Loucy (cell line): ENCODE results near the gene NDUFA8.
A peak's percentile ranks its signal among the peaks of the same experiment; 100 is the strongest.

Experiments used
- H2AFZ ChIP-seq: fragments of 200-600 bp; sonication (generic); 2 replicates; pipeline ENCODE4 v1.6.0; 2016; ENCODE audit warnings: antibody characterized with exemption, mild to moderate bottlenecking, low read length, moderate library complexity
- H3F3A ChIP-seq: fragments of 200-600 bp; 2 replicates; pipeline ENCODE4 v1.6.0; 2016; ENCODE audit warnings: antibody characterized with exemption, low read depth, mild to moderate bottlenecking
- H3K27me3 ChIP-seq: fragments of 200-600 bp; sonication (generic); 2 replicates; pipeline ENCODE4 v1.6.1; 2014; ENCODE audit warnings: low read length, mild to moderate bottlenecking; ENCODE audit not compliant: insufficient read depth, poor library complexity, severe bottlenecking
- H3K36me3 ChIP-seq: fragments of 200-600 bp; sonication (generic); 2 replicates; pipeline ENCODE4 v1.6.1; 2016; ENCODE audit warnings: low read length; ENCODE audit not compliant: insufficient read depth
- H3K4me1 ChIP-seq: fragments of 200-600 bp; sonication (generic); 2 replicates; pipeline ENCODE4 v1.5.1; 2014; ENCODE audit warnings: low read length, mild to moderate bottlenecking; ENCODE audit not compliant: insufficient read depth, poor library complexity, severe bottlenecking
- H3K4me2 ChIP-seq: fragments of 200-600 bp; sonication (generic); 2 replicates; pipeline ENCODE4 v1.6.0; 2014; ENCODE audit warnings: antibody characterized with exemption, low read length, low read depth, mild to moderate bottlenecking; ENCODE audit not compliant: poor library complexity, severe bottlenecking
- H3K4me3 ChIP-seq: fragments of 200-600 bp; sonication (generic); 2 replicates; pipeline ENCODE4 v1.5.1; 2014; ENCODE audit warnings: low read length, mild to moderate bottlenecking, mixed read lengths; ENCODE audit not compliant: poor library complexity, severe bottlenecking
- H3K79me2 ChIP-seq: fragments of 200-600 bp; sonication (generic); 2 replicates; pipeline ENCODE4 v1.6.1; 2014; ENCODE audit warnings: low read length; ENCODE audit not compliant: insufficient read depth
- H3K9ac ChIP-seq: fragments of 200-600 bp; sonication (generic); 2 replicates; pipeline ENCODE4 v1.6.0; 2014; ENCODE audit warnings: mild to moderate bottlenecking, low read depth, low read length, moderate library complexity; ENCODE audit not compliant: poor library complexity, severe bottlenecking
- H3K9me2 ChIP-seq: fragments of 200-600 bp; sonication (generic); replicated peaks from 2 replicates; pipeline ENCODE4 v1.6.1; 2016; ENCODE audit warnings: low read depth, low read length, mixed read lengths
- H3K9me3 ChIP-seq: fragments of 200-600 bp; sonication (generic); 2 replicates; pipeline ENCODE4 v1.6.1; 2014; ENCODE audit warnings: mild to moderate bottlenecking, antibody characterized with exemption, low read length, low read depth; ENCODE audit not compliant: insufficient read depth
- H4K20me1 ChIP-seq: fragments of 200-600 bp; sonication (generic); 2 replicates; pipeline ENCODE4 v1.6.0; 2014; ENCODE audit warnings: antibody characterized with exemption, low read length, mild to moderate bottlenecking; ENCODE audit not compliant: insufficient read depth, poor library complexity, severe bottlenecking
- EZH2phosphoT487 ChIP-seq: fragments of 200-600 bp; IDR thresholded peaks from 2 replicates; pipeline ENCODE4 v1.6.1; 2018; ENCODE audit warnings: antibody characterized with exemption, mild to moderate bottlenecking, moderate library complexity, borderline replicate concordance
- TF ChIP-seq, protein P1 (sequence below): fragments of 200-600 bp; sonication (generic); conservative IDR thresholded peaks from 2 replicates; pipeline ENCODE4 v1.5.1; 2014; ENCODE audit warnings: mild to moderate bottlenecking, antibody characterized with exemption, low read length

The NDUFA8 gene

GRCh38 chr9:122159026-122159924 lies at the start of gene NDUFA8, which contains the start of gene MORN5:
NDUFA8 (minus strand) TSS chr9:122159779; CDS start chr9:122159677, 102 bp downstream.
MORN5 (plus strand) TSS chr9:122159908; CDS start chr9:122159973, 65 bp downstream.
- H3K4me2 ChIP-seq = peak within 1 kb of the TSS; percentile 80
- H3F3A ChIP-seq = no peaks in the 10 kb centered on the region
- peak within 1 kb of the TSS; percentile 88 for H3K9ac ChIP-seq
- no peaks in the 10 kb centered on the region for H3K36me3 ChIP-seq
- no peaks in the 10 kb centered on the region for H3K9me2 ChIP-seq
- 0 out of 2 replicates have a peak, but pooled peaks cover 5% of the 10 kb centered on the region for H3K9me3 ChIP-seq
- peak within 1 kb of the TSS; percentile 84 for H3K4me3 ChIP-seq
- H4K20me1 ChIP-seq = peaks cover 11% of the 10 kb centered on the region
- H3K79me2 ChIP-seq = peaks cover 32% of the 10 kb centered on the region
- H3K27me3 ChIP-seq = no peaks in the 10 kb centered on the region
- H2AFZ ChIP-seq = peak within 1 kb of the TSS; percentile 61
- peaks cover 20% of the 10 kb centered on the region for H3K4me1 ChIP-seq
- TF ChIP-seq EZH2phosphoT487 = no peak
- TF ChIP-seq, protein P1, sequence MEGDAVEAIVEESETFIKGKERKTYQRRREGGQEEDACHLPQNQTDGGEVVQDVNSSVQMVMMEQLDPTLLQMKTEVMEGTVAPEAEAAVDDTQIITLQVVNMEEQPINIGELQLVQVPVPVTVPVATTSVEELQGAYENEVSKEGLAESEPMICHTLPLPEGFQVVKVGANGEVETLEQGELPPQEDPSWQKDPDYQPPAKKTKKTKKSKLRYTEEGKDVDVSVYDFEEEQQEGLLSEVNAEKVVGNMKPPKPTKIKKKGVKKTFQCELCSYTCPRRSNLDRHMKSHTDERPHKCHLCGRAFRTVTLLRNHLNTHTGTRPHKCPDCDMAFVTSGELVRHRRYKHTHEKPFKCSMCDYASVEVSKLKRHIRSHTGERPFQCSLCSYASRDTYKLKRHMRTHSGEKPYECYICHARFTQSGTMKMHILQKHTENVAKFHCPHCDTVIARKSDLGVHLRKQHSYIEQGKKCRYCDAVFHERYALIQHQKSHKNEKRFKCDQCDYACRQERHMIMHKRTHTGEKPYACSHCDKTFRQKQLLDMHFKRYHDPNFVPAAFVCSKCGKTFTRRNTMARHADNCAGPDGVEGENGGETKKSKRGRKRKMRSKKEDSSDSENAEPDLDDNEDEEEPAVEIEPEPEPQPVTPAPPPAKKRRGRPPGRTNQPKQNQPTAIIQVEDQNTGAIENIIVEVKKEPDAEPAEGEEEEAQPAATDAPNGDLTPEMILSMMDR = no peak; the same call in 1 of the 2 replicates

DNA sequence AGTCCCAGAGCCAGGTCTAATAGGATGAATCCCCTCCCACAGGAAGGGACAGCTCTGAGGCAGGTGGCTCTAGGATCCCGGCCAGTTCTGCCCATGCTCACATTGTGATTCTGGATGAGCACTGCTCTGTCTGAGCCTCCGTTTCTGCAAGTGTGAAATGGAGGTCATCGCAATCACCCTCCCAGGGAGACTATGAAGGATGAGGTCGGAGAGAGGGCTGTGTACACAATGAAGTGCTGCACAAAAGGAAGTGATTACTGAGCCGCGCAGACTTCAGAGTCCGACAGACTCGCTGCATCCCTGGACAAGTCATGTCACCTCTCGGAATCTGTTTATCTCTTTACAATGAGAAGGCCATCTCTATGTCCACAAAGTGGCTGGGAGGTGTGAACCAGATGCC lies 47.5 kb upstream of the NDUFA8 start:
- Histone ChIP-seq H3K4me1 (no peaks in the 10 kb centered on the region), H3K36me3 (no peaks in the 10 kb centered on the region), H3K9me2 (no peaks in the 10 kb centered on the region), H3K9ac (no peak overlapping the region), H2AFZ (no peak overlapping the region), H3K4me2 (no peak overlapping the region), H3K4me3 (no peak overlapping the region), H3K9me3 (no peaks in the 10 kb centered on the region), H4K20me1 (no peaks in the 10 kb centered on the region), H3K79me2 (no peaks in the 10 kb centered on the region), H3F3A (no peaks in the 10 kb centered on the region), H3K27me3 (no peaks in the 10 kb centered on the region)
- TF ChIP-seq, protein P1 = no peak

GRCh38 chr9:122206118-122207046 lies 46.8 kb upstream of the NDUFA8 start:
- Histone ChIP-seq H3K4me2 (no peak overlapping the region), H3K36me3 (no peaks in the 10 kb centered on the region), H3K9me2 (no peaks in the 10 kb centered on the region), H3K27me3 (no peaks in the 10 kb centered on the region), H3K9me3 (no peaks in the 10 kb centered on the region), H3K9ac (no peak overlapping the region), H3K79me2 (no peaks in the 10 kb centered on the region), H3K4me1 (no peaks in the 10 kb centered on the region), H3F3A (no peaks in the 10 kb centered on the region), H3K4me3 (no peak overlapping the region), H2AFZ (no peak overlapping the region), H4K20me1 (no peaks in the 10 kb centered on the region)
- no peak for TF ChIP-seq EZH2phosphoT487
- TF ChIP-seq, protein P1 = no peak
